Osteoblast (primary cell): ENCODE results near the gene NGEF. TPM values are rescaled to one million over a fixed set of nuclear protein-coding genes. Genes with fewer than 3 reads are reported as not detected.

Experiments
- DNase-seq: peaks from one replicate; pipeline ENCODE4 v3.0.0; 2011; ENCODE audit warnings: low spot score, mixed read lengths; ENCODE audit not compliant: insufficient read length; ENCODE audit errors: missing footprints
- H2AFZ ChIP-seq: 2 replicates; pipeline ENCODE4 v1.6.0; 2011; ENCODE audit warnings: mild to moderate bottlenecking, low read length
- H3K27ac ChIP-seq: 2 replicates; pipeline ENCODE4 v1.5.1; 2011; ENCODE audit warnings: mild to moderate bottlenecking, low read depth, low read length, moderate library complexity
- H3K27me3 ChIP-seq: 2 replicates; pipeline ENCODE4 v1.6.0; 2012; ENCODE audit warnings: mild to moderate bottlenecking, control low read depth, inconsistent platforms, low read length, moderate library complexity; ENCODE audit not compliant: insufficient read depth
- H3K36me3 ChIP-seq: 2 replicates; pipeline ENCODE4 v1.5.1; 2011; ENCODE audit warnings: mild to moderate bottlenecking, low read length, control low read depth, moderate library complexity; ENCODE audit not compliant: insufficient read depth
- H3K4me1 ChIP-seq: 2 replicates; pipeline ENCODE4 v1.5.1; 2011; ENCODE audit warnings: mild to moderate bottlenecking, low read length, control low read depth, moderate library complexity; ENCODE audit not compliant: insufficient read depth
- H3K4me2 ChIP-seq: 2 replicates; pipeline ENCODE4 v1.6.0; 2011; ENCODE audit warnings: mild to moderate bottlenecking, low read length; ENCODE audit not compliant: insufficient read depth
- H3K4me3 ChIP-seq: fragments of 200-600 bp; sonication (generic); 3 replicates; pipeline ENCODE4 v1.5.1; 2012; ENCODE audit warnings: mild to moderate bottlenecking, low read length, inconsistent platforms; ENCODE audit not compliant: insufficient read depth
- H3K79me2 ChIP-seq: 2 replicates; pipeline ENCODE4 v1.6.0; 2012; ENCODE audit warnings: mild to moderate bottlenecking, low read length, control low read depth, inconsistent platforms; ENCODE audit not compliant: insufficient read depth
- H3K9me3 ChIP-seq: 2 replicates; pipeline ENCODE4 v1.5.1; 2011; ENCODE audit warnings: low read depth, low read length, control low read depth
- H4K20me1 ChIP-seq: 2 replicates; pipeline ENCODE4 v1.6.0; 2012; ENCODE audit warnings: mild to moderate bottlenecking, low read length, control low read depth; ENCODE audit not compliant: insufficient read depth
- total RNA-seq: library from RNA; depleted of rRNA; stranded (reverse); fragments of >200 nt; gene quantifications from 2 replicates; pipeline ENCODE4 v1.2.3, GENCODE V29; 2012
- TF ChIP-seq, protein P1 (sequence below): IDR thresholded peaks from 2 replicates; pipeline ENCODE4 v1.5.1; 2011; ENCODE audit warnings: mild to moderate bottlenecking, low read depth, low read length, moderate library complexity; ENCODE audit errors: extremely low read depth

The NGEF gene
- total RNA-seq, 1 donor, result not detected

DNA sequence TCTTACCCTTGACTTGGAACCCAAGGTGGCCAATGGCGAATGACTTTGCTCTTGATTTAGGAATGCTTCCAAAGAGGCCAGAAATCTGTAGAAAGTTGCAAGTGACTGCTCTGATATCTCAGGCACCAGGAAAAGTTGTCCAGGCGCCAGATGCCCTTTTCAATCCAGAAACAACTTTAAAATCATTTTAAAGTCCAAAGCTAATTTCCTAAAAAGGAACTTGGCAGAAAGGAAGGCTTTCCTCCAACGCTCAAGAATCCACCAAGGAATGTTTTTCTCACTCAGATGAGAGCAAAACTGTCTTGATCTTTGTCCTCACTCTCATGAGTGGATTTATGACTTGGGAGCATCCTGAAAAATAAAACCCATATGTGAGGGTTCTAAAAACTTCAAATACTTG, 5.3 kb downstream of the NGEF start:
- Histone ChIP-seq H3K27ac (no peak overlapping the region), H3K4me2 (no peak overlapping the region), H3K4me1 (no peaks in the 10 kb centered on the region), H3K36me3 (no peaks in the 10 kb centered on the region), H3K27me3 (peaks cover 2% of the 10 kb centered on the region), H3K79me2 (no peaks in the 10 kb centered on the region), H3K9me3 (no peaks in the 10 kb centered on the region), H2AFZ (no peak overlapping the region), H4K20me1 (no peaks in the 10 kb centered on the region), H3K4me3 (no peak overlapping the region)
- TF ChIP-seq, protein P1, sequence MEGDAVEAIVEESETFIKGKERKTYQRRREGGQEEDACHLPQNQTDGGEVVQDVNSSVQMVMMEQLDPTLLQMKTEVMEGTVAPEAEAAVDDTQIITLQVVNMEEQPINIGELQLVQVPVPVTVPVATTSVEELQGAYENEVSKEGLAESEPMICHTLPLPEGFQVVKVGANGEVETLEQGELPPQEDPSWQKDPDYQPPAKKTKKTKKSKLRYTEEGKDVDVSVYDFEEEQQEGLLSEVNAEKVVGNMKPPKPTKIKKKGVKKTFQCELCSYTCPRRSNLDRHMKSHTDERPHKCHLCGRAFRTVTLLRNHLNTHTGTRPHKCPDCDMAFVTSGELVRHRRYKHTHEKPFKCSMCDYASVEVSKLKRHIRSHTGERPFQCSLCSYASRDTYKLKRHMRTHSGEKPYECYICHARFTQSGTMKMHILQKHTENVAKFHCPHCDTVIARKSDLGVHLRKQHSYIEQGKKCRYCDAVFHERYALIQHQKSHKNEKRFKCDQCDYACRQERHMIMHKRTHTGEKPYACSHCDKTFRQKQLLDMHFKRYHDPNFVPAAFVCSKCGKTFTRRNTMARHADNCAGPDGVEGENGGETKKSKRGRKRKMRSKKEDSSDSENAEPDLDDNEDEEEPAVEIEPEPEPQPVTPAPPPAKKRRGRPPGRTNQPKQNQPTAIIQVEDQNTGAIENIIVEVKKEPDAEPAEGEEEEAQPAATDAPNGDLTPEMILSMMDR, result no peak
- no peak for DNase-seq

DNA sequence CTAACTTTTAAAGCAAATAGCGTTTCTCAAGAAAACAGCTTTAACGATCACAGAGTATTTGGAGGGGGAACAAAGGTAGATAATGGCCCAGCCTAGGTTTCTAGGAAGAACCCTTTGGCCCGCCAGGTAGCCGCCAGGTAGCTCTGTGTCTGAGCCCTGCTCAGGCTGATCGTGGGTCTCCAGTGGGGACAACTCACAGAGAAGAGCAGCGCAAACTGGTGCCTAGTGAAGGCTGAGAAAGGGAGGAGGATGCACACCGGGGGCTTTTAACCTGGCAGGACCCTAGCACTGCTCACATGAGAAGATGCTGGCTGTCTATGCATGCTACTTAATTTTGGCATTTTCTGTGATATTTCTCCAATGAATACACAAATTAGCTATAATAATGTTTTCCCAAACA, 5.8 kb downstream of the NGEF start:
- Histone ChIP-seq H3K9me3 (no peaks in the 10 kb centered on the region), H2AFZ (no peak overlapping the region), H3K4me1 (no peaks in the 10 kb centered on the region), H4K20me1 (no peaks in the 10 kb centered on the region), H3K27me3 (peaks cover 2% of the 10 kb centered on the region), H3K36me3 (no peaks in the 10 kb centered on the region), H3K79me2 (no peaks in the 10 kb centered on the region), H3K27ac (no peak overlapping the region), H3K4me3 (no peak overlapping the region), H3K4me2 (no peak overlapping the region)
- TF ChIP-seq, protein P1, result no peak
- DNase-seq, result no peak

DNA sequence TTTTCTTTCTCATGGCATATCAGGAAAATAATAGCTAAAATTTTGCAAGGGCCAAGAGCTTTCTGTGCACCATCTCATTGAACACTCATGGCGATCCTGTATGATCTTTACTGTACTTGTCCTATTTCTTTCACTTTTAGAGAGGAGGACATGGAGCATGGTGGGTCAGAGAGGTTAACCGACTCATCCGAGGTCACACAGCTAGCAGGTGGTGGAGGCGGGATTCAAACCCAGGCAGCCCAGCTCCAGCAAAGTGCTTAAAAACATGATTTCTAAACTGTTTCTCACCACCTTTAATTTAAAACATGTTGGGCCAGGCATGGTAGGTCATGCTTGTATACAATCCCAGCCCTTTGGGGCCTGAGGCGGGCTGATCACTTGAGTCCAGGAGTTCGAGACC, 6.4 kb downstream of the NGEF start:
- no peak overlapping the region for H3K4me3 ChIP-seq
- no peaks in the 10 kb centered on the region for H4K20me1 ChIP-seq
- H3K4me1 ChIP-seq, result no peaks in the 10 kb centered on the region
- H3K27ac ChIP-seq, result no peak overlapping the region
- no peak overlapping the region for H3K4me2 ChIP-seq
- no peak overlapping the region for H2AFZ ChIP-seq
- DNase-seq, result no peak
- H3K9me3 ChIP-seq, result no peaks in the 10 kb centered on the region
- TF ChIP-seq, protein P1, result no peak
- peaks cover 2% of the 10 kb centered on the region for H3K27me3 ChIP-seq
- H3K36me3 ChIP-seq, result no peaks in the 10 kb centered on the region
- H3K79me2 ChIP-seq, result no peaks in the 10 kb centered on the region

DNA sequence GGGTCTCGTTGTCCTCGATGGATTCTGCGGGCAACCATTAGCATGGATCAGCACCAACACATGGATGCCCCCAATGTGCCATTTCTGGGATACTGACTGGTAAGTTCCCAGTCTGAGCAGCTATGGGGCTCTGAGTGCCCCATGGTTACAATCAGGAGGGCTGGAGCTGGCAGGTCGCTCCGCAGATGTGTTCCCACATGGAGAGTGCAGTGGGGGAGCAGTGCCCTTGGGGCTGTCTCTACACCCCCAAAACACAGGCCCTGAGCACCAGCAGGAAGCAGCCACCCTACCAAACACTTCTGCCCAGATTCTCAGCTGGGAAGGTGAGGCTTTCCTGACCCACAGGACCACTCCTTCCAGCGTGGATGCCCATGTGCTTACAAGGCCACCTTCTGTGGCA, 8.0 kb downstream of the NGEF start:
- H3K4me1 ChIP-seq, result no peaks in the 10 kb centered on the region
- H3K79me2 ChIP-seq, result no peaks in the 10 kb centered on the region
- DNase-seq, result no peak
- H3K4me3 ChIP-seq, result no peak overlapping the region
- H3K27me3 ChIP-seq, result peaks cover 2% of the 10 kb centered on the region
- TF ChIP-seq, protein P1, result no peak
- no peaks in the 10 kb centered on the region for H3K9me3 ChIP-seq
- no peak overlapping the region for H2AFZ ChIP-seq
- no peak overlapping the region for H3K4me2 ChIP-seq
- H4K20me1 ChIP-seq, result no peaks in the 10 kb centered on the region
- no peaks in the 10 kb centered on the region for H3K36me3 ChIP-seq
- H3K27ac ChIP-seq, result no peak overlapping the region
